K562 (cell line): ENCODE measurements around the gene MORF4L1. TPM values are rescaled to one million over a fixed set of nuclear protein-coding genes. Genes with fewer than 3 reads are reported as not detected.

Experiments used
- ASH1L ChIP-seq: fragments of 450-650 bp; IDR thresholded peaks from 2 replicates; pipeline ENCODE4 v1.6.1; 2018; ENCODE audit warnings: borderline replicate concordance, mild to moderate bottlenecking, low read depth; ENCODE audit not compliant: partially characterized antibody
- CBFA2T2 ChIP-seq: fragments of 450-650 bp; conservative IDR thresholded peaks from 2 replicates; pipeline ENCODE4 v1.6.1; 2017; ENCODE audit warnings: mild to moderate bottlenecking
- CCAR2 ChIP-seq: fragments of 200-400 bp; formaldehyde crosslinking; IDR thresholded peaks from 2 replicates; pipeline ENCODE4 v1.6.1; 2017; ENCODE audit warnings: mild to moderate bottlenecking, low read depth, low read length
- DNMT1 ChIP-seq: fragments of 450-650 bp; IDR thresholded peaks from 2 replicates; pipeline ENCODE4 v1.6.1; 2016; ENCODE audit warnings: antibody characterized with exemption, mild to moderate bottlenecking
- FOXK2 ChIP-seq, 2 experiments: fragments of 450-650 bp; IDR thresholded peaks in 1 of 2; conservative IDR thresholded peaks in 1 of 2; 2 replicates each; pipeline ENCODE4 v1.6.1; 2016; ENCODE audit warnings: low read depth in 2 of 2, mild to moderate bottlenecking in 1 of 2
- LEF1 ChIP-seq: fragments of 450-650 bp; IDR thresholded peaks from 2 replicates; pipeline ENCODE4 v1.6.1; 2016; ENCODE audit warnings: mild to moderate bottlenecking
- MAFF ChIP-seq: IDR thresholded peaks from 2 replicates; pipeline ENCODE4 v1.6.1; 2012; ENCODE audit warnings: low read length, improper control_type of control experiment
- NFATC3 ChIP-seq: fragments of 450-650 bp; IDR thresholded peaks from 2 replicates; pipeline ENCODE4 v1.6.1; 2017; ENCODE audit warnings: mild to moderate bottlenecking
- NR3C1 ChIP-seq: sonication (generic); formaldehyde crosslinking; IDR thresholded peaks from 2 replicates; pipeline ENCODE4 v1.8.1; 2022; ENCODE audit warnings: missing genetic modification reagents
- NRF1 ChIP-seq, 2 experiments: fragments of 450-650 bp; IDR thresholded peaks in 1 of 2; conservative IDR thresholded peaks in 1 of 2; 2 replicates each; pipeline ENCODE4 v1.6.1; 2014; ENCODE audit warnings: mild to moderate bottlenecking in 2 of 2
- SIN3B ChIP-seq: fragments of 450-650 bp; IDR thresholded peaks from 2 replicates; pipeline ENCODE4 v1.6.1; 2017; ENCODE audit warnings: low read depth, mild to moderate bottlenecking, moderate library complexity
- polyA plus RNA-seq, 8 experiments: library from polyadenylated mRNA; depleted of rRNA in 4 of 8; stranded (reverse) in 5 of 8; unstranded in 3 of 8; fragments of >200 nt; fragmentation: Nextera tagmentation in 2 of 8; fragmentation: Illumina TruSeq in 1 of 8; extraction: Ambion mirVana in 2 of 8; extraction: Trizol in 1 of 8; gene quantifications; 2 replicates each; pipeline versions ENCODE4 v1.2.1 to v1.2.3, GENCODE V29; 2011 to 2014; ENCODE audit warnings: inconsistent platforms in 1 of 8, missing spikeins in 1 of 8
- total RNA-seq, 7 experiments: library from RNA; depleted of rRNA in 6 of 7; stranded (reverse); fragments of >200 nt in 6 of 7; fragmentation: Illumina TruSeq in 2 of 7; extraction: Trizol in 2 of 7; gene quantifications; 2 replicates each; pipeline versions ENCODE4 v1.2.1 to v1.2.3, GENCODE V29; 2011 to 2021; ENCODE audit warnings: low replicate concordance in 1 of 7
- TF ChIP-seq, protein P1 (sequence below): fragments of 450-650 bp; IDR thresholded peaks from 2 replicates; pipeline ENCODE4 v1.6.1; 2016; ENCODE audit warnings: low read depth
- TF ChIP-seq, protein P2 (sequence below): fragments of 450-650 bp; IDR thresholded peaks from 2 replicates; pipeline ENCODE4 v1.6.1; 2016; ENCODE audit warnings: missing biosample characterization, missing genetic modification characterization
- TF ChIP-seq, protein P3 (sequence below): fragments of 250-450 bp; sonication (Bioruptor Pico); IDR thresholded peaks from 2 replicates; pipeline ENCODE4 v1.8.0; 2021; ENCODE audit warnings: moderate library complexity, mild to moderate bottlenecking, inconsistent platforms
- TF ChIP-seq, protein P4 (sequence below): IDR thresholded peaks from 2 replicates; pipeline ENCODE4 v1.6.1; 2012; ENCODE audit warnings: low read depth, low read length, improper control_type of control experiment, borderline replicate concordance
- TF ChIP-seq, protein P5 (sequence below): fragments of 450-650 bp; IDR thresholded peaks from 2 replicates; pipeline ENCODE4 v1.6.1; 2017; ENCODE audit warnings: mild to moderate bottlenecking, moderate library complexity

Gene MORF4L1
- total and polyA plus RNA-seq, 9 of the 15 experiments (the other 6 are each of a cell fraction or from before 2014, with no cell fraction given) = 127 to 615 (median 281) TPM

DNA sequence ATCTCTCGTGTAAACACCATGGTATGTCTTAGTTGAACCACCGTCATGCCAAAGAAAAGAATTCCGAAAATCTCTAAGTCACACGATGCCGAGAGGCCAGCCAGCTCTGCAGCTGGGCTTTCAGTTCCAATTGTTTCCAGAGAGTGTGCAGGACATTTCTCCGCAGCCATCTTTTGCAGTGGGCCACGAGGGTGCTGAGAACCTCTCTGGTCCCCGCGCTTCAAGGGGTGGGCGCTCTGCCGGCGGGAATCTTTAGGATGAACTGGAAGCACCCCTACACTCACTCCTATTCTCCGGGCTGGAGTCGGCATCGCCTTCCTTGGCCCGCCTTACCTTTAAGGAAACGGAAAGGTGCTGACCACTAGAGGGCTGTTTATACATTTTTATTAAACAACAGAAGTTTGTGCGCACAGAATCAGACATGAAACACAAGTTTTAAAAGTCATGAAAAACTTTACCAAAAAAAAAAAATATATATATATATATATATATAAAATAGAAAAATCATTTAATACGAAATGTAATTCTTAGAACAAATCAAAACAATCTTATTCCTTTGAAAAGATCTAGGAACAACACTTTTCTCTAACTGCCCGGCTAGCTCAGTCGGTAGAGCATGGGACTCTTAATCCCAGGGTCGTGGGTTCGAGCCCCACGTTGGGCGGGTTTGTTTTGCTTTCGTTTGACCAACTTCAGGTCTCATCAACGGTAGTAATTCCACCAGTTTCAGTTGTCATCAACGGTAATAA, 12.5 kb upstream of the MORF4L1 start (continued):
- TF ChIP-seq, protein P1, sequence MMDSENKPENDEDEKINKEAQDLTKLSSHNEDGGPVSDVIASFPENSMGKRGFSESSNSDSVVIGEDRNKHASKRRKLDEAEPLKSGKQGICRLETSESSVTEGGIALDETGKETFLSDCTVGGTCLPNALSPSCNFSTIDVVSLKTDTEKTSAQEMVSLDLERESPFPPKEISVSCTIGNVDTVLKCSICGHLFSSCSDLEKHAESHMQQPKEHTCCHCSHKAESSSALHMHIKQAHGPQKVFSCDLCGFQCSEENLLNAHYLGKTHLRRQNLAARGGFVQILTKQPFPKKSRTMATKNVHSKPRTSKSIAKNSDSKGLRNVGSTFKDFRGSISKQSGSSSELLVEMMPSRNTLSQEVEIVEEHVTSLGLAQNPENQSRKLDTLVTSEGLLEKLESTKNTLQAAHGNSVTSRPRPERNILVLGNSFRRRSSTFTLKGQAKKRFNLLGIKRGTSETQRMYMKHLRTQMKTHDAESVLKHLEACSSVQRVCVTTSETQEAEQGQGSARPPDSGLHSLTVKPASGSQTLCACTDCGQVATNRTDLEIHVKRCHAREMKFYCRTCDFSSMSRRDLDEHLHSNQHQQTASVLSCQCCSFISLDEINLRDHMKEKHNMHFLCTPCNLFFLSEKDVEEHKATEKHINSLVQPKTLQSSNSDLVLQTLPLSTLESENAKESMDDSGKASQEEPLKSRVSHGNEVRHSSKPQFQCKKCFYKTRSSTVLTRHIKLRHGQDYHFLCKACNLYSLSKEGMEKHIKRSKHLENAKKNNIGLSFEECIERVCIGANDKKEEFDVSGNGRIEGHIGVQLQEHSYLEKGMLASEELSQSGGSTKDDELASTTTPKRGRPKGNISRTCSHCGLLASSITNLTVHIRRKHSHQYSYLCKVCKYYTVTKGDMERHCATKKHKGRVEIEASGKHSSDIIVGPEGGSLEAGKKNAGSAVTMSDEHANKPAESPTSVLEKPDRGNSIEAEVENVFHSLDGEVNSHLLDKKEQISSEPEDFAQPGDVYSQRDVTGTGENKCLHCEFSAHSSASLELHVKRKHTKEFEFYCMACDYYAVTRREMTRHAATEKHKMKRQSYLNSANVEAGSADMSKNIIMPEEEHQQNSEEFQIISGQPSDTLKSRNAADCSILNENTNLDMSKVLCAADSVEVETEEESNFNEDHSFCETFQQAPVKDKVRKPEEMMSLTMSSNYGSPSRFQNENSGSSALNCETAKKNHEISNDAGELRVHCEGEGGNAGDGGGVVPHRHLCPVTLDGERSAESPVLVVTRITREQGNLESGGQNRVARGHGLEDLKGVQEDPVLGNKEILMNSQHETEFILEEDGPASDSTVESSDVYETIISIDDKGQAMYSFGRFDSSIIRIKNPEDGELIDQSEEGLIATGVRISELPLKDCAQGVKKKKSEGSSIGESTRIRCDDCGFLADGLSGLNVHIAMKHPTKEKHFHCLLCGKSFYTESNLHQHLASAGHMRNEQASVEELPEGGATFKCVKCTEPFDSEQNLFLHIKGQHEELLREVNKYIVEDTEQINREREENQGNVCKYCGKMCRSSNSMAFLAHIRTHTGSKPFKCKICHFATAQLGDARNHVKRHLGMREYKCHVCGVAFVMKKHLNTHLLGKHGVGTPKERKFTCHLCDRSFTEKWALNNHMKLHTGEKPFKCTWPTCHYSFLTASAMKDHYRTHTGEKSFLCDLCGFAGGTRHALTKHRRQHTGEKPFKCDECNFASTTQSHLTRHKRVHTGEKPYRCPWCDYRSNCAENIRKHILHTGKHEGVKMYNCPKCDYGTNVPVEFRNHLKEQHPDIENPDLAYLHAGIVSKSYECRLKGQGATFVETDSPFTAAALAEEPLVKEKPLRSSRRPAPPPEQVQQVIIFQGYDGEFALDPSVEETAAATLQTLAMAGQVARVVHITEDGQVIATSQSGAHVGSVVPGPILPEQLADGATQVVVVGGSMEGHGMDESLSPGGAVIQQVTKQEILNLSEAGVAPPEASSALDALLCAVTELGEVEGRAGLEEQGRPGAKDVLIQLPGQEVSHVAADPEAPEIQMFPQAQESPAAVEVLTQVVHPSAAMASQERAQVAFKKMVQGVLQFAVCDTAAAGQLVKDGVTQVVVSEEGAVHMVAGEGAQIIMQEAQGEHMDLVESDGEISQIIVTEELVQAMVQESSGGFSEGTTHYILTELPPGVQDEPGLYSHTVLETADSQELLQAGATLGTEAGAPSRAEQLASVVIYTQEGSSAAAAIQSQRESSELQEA = peak; percentile 70; the same call in 1 of the 2 replicates
- no peak for TF ChIP-seq CBFA2T2
- TF ChIP-seq SIN3B = no peak
- TF ChIP-seq, protein P2, sequence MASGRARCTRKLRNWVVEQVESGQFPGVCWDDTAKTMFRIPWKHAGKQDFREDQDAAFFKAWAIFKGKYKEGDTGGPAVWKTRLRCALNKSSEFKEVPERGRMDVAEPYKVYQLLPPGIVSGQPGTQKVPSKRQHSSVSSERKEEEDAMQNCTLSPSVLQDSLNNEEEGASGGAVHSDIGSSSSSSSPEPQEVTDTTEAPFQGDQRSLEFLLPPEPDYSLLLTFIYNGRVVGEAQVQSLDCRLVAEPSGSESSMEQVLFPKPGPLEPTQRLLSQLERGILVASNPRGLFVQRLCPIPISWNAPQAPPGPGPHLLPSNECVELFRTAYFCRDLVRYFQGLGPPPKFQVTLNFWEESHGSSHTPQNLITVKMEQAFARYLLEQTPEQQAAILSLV = no peak
- TF ChIP-seq NRF1 (conservative IDR thresholded peaks at IDR 0.05 in 1 of 2, IDR thresholded peaks at IDR 0.05 in 1 of 2) = no peak
- no peak; the same call in 1 of the 2 replicates for TF ChIP-seq NFATC3
- TF ChIP-seq, protein P3, sequence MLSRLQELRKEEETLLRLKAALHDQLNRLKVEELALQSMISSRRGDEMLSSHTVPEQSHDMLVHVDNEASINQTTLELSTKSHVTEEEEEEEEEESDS (CRISPR knock-in tag) = no peak
- TF ChIP-seq CCAR2 = no peak
- no peak for TF ChIP-seq ASH1L
- no peak for TF ChIP-seq LEF1
- no peak for TF ChIP-seq DNMT1
- TF ChIP-seq, protein P4, sequence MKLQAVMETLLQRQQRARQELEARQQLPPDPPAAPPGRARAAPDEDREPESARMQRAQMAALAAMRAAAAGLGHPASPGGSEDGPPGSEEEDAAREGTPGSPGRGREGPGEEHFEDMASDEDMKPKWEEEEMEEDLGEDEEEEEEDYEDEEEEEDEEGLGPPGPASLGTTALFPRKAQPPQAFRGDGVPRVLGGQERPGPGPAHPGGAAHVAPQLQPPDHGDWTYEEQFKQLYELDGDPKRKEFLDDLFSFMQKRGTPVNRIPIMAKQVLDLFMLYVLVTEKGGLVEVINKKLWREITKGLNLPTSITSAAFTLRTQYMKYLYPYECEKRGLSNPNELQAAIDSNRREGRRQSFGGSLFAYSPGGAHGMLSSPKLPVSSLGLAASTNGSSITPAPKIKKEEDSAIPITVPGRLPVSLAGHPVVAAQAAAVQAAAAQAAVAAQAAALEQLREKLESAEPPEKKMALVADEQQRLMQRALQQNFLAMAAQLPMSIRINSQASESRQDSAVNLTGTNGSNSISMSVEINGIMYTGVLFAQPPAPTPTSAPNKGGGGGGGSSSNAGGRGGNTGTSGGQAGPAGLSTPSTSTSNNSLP = peak; percentile 85; the same call in 1 of the 2 replicates
- TF ChIP-seq, protein P5, sequence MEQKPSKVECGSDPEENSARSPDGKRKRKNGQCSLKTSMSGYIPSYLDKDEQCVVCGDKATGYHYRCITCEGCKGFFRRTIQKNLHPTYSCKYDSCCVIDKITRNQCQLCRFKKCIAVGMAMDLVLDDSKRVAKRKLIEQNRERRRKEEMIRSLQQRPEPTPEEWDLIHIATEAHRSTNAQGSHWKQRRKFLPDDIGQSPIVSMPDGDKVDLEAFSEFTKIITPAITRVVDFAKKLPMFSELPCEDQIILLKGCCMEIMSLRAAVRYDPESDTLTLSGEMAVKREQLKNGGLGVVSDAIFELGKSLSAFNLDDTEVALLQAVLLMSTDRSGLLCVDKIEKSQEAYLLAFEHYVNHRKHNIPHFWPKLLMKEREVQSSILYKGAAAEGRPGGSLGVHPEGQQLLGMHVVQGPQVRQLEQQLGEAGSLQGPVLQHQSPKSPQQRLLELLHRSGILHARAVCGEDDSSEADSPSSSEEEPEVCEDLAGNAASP = no peak
- no peak for TF ChIP-seq MAFF
- no peak for TF ChIP-seq NR3C1 (CRISPR knock-in tag)
- TF ChIP-seq FOXK2 (conservative IDR thresholded peaks at IDR 0.05 in 1 of 2, IDR thresholded peaks at IDR 0.05 in 1 of 2; ENCODE audit: low read depth in 2 of 2) = 0 out of 4 replicates have a peak, but pooled peaks of 1 of the 2 experiments have one; percentile 28
